Natural killer cell treated with Interleukin-12 subunit alpha and Interleukin-12 subunit beta and Interleukin-15 and Interleukin-18, amount 100 ng/mL, for 72 hours (primary cell): ENCODE data around the gene CHKA. TPM values are rescaled to one million over a fixed set of nuclear protein-coding genes. Genes with fewer than 3 reads are reported as not detected.
A peak's percentile ranks its signal among the peaks of the same experiment; 100 is the strongest.

Experiments used
- ATAC-seq, 2 donors: fragments of 150-1000 bp; cut with Tn5 transposase in 1 of 2; sonication (Bioruptor Pico), chemical (Tn5 transposase) in 1 of 2; 2 replicates each; pipeline ENCODE4 v1.10.0; 2021
- DNase-seq: peaks from one replicate; pipeline ENCODE4 v3.0.0; 2022; ENCODE audit warnings: low spot score
- H3K27ac Mint-ChIP-seq, 2 donors: 1 replicate in 1 of 2; 2 replicates in 1 of 2; pipeline ENCODE4 v1.8.0; 2022; ENCODE audit warnings: mixed read lengths in 2 of 2, mild to moderate bottlenecking in 1 of 2, moderate library complexity in 1 of 2
- H3K27me3 Mint-ChIP-seq, 2 donors: 1 replicate in 1 of 2; 2 replicates in 1 of 2; pipeline ENCODE4 v1.8.0; 2022; ENCODE audit warnings: mixed read lengths in 2 of 2
- H3K36me3 Mint-ChIP-seq: one replicate; pipeline ENCODE4 v1.8.0; 2022; ENCODE audit warnings: mixed read lengths
- H3K4me1 Mint-ChIP-seq, 2 donors: 1 replicate in 1 of 2; 2 replicates in 1 of 2; pipeline ENCODE4 v1.8.0; 2022; ENCODE audit warnings: low read depth in 2 of 2, mixed read lengths in 2 of 2, mild to moderate bottlenecking in 1 of 2
- H3K4me3 Mint-ChIP-seq: one replicate; pipeline ENCODE4 v1.8.0; 2022; ENCODE audit warnings: mixed read lengths
- H3K9me3 Mint-ChIP-seq: 2 replicates; pipeline ENCODE4 v1.8.0; 2022; ENCODE audit warnings: mixed read lengths
- total RNA-seq, 2 donors: library from RNA; stranded (reverse); gene quantifications; one replicate each; pipeline ENCODE4 v1.2.3, GENCODE V29; 2022

CHKA gene
- total RNA-seq, 2 donors from 2014 or later: 10.6 to 34.9 TPM

DNA sequence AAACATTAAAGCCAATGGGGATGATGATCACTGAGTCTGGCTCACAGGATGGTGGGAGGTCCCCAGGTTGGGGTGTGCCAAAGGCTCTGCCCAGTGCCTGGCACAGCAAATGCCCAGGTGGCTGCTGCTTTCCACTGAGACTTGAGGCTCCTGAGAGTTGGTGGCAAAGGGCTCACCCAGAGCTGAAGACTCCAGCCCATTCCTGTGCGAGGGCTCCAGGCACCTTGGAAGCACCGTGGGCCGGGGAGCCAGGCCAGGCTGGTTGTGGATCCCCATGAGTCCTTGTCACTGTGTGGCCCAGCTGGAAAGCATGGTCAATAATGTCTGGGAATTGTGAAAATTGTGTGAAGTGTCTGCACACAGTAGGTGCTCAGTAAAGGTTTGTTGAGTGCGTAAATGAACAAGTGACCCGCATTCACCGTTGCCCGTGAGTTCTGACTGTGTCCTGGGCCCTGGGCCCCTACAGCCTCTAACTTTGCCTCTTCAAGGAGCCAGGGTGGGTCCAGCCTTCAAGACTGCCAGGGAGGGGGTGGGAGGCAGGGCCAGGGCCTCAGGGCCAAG is 114.5 kb downstream of the CHKA start:
- ATAC-seq (no peak), DNase-seq (no peak)
- Mint-ChIP-seq H3K4me3 (no peak overlapping the region), H3K9me3 (no peaks in the 10 kb centered on the region), H3K27me3 (no peaks in the 10 kb centered on the region), H3K4me1 (peaks cover 20 to 27% of the 10 kb centered on the region in 2 donors), H3K36me3 (no peaks in the 10 kb centered on the region), H3K27ac (no peak overlapping the region)

DNA sequence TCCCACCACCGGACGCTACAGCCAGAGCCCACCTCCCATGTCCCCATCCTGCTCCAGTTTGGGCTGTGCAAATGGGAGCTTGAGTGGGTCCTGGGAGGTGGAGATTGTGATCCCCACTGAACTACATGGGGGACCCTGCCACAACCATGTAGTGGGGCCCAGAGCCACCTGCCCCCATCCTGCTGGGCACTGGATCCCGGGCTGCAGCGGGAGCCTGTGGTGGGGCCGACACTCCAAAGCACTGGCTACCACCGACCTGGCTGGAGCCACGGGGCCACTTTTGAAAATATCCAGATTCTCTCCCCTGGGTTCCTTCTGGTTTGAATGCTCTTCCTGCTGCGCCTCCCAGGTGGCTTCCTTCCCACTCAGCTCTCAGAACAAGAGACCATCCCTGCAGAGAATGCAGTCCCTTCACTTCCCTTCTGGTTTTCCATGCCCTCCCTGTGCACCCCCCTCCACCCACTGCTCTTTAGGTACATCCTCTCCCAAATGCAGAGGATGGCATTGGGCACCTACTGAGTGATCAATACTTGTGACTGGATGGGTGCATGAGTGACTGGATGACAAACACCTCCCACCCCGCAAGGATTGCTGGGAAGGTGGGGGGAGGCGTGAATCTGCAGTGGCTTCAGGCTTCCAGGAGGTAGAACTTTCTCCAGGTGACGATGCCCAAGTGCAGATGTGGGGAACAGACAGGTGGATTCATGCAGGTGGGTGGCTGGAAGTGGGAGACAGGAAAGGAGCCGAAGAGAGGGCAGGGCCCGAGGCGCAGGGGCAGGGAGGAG is 116.4 kb downstream of the CHKA start:
- ATAC-seq: no peak
- no peak for DNase-seq

DNA sequence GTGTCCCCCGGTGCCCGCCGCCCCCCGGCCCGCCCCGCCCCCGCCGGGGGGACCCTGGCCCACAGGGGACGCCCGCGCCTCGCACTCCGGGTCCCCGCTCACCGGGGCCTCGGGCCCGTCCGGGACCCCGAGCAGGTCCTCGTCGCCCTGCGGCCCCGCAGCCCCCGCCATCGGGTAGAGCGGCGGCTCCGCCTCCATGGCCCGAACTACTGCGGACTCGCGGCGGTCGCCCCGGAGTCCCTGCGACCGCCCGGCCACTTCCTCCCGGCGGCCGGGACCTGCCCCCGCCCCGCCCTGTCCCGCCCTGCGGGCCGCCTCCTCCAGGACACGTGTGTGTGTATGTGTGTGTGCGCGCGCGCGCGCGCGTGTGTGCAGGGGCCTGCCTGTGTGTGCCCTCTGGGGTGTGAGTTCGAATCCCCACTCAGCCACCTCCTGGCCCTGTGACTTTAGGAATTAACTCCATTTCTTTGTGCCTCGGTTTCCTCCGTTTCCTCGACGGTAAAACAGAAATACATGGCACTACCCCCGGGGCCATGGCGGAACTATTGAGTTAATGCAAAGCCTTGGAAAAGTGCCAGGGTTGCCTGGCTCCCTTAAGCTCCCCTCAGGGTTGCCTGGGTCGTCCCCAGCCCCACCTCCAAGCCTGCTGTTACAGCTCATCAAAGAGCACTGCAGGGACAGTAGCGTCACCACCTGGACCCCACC is 117.2 kb downstream of the CHKA start, which contains the start of gene UNC93B1:
Gene UNC93B1 (minus strand): TSS at position 252 of the 705 bp plus-strand sequence. CDS start 54 bp downstream, at position 198.
- DNase-seq (peak; percentile 92), ATAC-seq (peak; percentile 96 to 99)
- Mint-ChIP-seq H3K27me3 (no peaks in the 10 kb centered on the region), H3K4me1 (peaks cover 12 to 13% of the 10 kb centered on the region in 2 donors), H3K9me3 (no peaks in the 10 kb centered on the region), H3K27ac (peak within 1 kb of the TSS in 1 of 2 donors; percentile 61), H3K4me3 (peak within 1 kb of the TSS; percentile 83), H3K36me3 (no peaks in the 10 kb centered on the region)

More for the DNA sequence above, 116.4 kb downstream of the CHKA start:
- no peaks in the 10 kb centered on the region for H3K27me3 Mint-ChIP-seq
- peak overlapping the region; percentile 75 for H3K4me3 Mint-ChIP-seq
- peaks cover 19 to 20% of the 10 kb centered on the region in 2 donors for H3K4me1 Mint-ChIP-seq
- no peaks in the 10 kb centered on the region for H3K9me3 Mint-ChIP-seq
- H3K36me3 Mint-ChIP-seq: no peaks in the 10 kb centered on the region
- H3K27ac Mint-ChIP-seq: no peak overlapping the region

DNA sequence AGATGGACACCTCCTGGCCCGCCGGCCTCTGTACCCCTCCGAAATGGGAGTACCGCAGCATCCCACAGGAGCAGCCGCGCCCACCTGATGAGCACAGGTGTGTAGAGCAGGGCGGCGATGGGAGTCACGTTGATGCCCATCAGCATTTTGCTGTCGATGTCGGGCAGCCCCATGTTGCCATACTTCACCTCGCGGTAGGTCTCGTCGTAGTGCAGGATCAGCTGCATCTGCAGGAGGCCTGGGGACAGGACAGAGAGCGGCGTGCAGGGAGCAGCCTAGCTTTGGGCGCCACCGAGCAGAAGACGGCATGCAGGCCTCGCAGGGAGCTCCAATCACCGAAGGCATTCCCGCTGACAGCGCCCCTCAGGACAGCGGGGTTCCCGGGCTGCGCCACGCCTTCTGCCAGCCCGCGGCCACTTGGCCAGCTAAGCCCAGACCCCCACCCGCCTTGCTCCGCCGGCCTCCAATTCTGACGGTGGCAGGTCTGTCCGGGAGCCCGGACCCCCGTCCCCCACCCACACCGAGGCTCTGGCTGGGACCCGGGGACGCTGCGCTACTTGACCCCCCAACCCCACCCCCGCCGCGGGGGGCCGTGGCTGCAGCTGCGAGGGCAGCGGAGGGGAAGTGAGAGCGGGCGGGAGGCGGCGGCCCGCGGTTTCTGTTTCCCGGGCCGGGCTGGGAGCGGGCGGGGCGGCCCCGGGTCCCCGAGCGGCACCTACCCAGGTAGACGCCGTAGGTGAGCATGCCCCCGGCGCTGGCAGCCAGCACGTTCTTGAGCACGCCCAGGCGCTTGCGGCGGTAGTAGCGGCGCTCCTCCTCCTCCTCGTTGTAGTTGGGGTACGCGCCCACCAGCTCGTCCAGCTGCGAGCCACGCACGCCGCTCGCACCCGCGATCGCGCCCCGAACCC is 118.0 kb downstream of the CHKA start:
- Mint-ChIP-seq H3K27ac (peak overlapping the region in 1 of 2 donors; percentile 61), H3K9me3 (no peaks in the 10 kb centered on the region), H3K27me3 (no peaks in the 10 kb centered on the region), H3K36me3 (no peaks in the 10 kb centered on the region), H3K4me1 (peaks cover 15% of the 10 kb centered on the region in 2 donors), H3K4me3 (peak overlapping the region; percentile 75)
- ATAC-seq (peak; percentile 37 to 57), DNase-seq (no peak)

Other genes with a start within 250 kb of the CHKA start
- gene UNC93B1, start 117.3 kb downstream of the CHKA start, total RNA-seq: 10 to 100 TPM; 13.5 to 13.6 TPM
- gene ALDH3B1, start 111.1 kb downstream of the CHKA start, total RNA-seq: under 1 TPM; 0.25 to 0.98 TPM
- 100 to 1,000 TPM; 124 to 143 TPM for gene NDUFS8, start 90.7 kb downstream of the CHKA start, total RNA-seq
- gene TCIRG1, start 82.4 kb downstream of the CHKA start, total RNA-seq: 100 to 1,000 TPM; 354 to 380 TPM
- 10 to 100 TPM; 30.6 to 34.4 TPM for gene KMT5B, start 91.9 kb upstream of the CHKA start, total RNA-seq
- 10 to 100 TPM; 43.0 to 64.8 TPM for gene C11orf24, start 150.6 kb upstream of the CHKA start, total RNA-seq
- 1 to 10 TPM in 1 of 2 donors, under 1 TPM in 1; 0.93 to 2.1 TPM for gene LRP5, start 191.2 kb upstream of the CHKA start, total RNA-seq